Measurements from ENCODE around the gene TSPAN31.
"Not testable (repeated sequence)": the region's sequence is repeated elsewhere in the genome, so short reads cannot be mapped to it uniquely, and the experiment has no call there.

TSPAN31 gene, protein sequence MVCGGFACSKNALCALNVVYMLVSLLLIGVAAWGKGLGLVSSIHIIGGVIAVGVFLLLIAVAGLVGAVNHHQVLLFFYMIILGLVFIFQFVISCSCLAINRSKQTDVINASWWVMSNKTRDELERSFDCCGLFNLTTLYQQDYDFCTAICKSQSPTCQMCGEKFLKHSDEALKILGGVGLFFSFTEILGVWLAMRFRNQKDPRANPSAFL

GRCh38 chr12:57744777-57745484, at the start of gene TSPAN31:
Gene TSPAN31, plus strand, starts transcription at chr12:57745039. Its CDS starts 116 bp downstream, at chr12:57745155.
- DNase-seq, result peak; percentile 98

- DNase-seq, result no peak
Measured at GRCh38 chr12:57695770-57696432, 48.9 kb upstream of the TSPAN31 start.

DNA sequence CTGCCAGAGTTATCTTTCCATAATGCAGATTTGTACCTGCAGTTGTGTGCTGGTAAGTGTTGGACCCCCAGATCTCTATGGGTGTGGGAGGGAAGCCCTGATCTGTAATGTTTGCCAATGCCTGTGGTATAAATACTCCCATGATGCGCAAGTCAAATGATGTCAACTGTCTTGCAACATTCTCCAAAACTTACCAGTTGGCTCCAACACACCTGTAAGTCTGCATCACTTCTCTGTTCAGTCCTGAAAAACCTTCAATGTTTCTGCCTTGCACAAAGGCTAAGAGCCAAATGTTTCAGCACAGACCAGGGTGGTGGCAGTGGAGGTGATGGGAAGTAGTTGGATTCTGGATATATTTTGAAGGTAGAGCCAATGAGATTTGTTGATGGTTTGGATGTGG, 47.8 kb upstream of the TSPAN31 start:
- no peak for DNase-seq

DNA sequence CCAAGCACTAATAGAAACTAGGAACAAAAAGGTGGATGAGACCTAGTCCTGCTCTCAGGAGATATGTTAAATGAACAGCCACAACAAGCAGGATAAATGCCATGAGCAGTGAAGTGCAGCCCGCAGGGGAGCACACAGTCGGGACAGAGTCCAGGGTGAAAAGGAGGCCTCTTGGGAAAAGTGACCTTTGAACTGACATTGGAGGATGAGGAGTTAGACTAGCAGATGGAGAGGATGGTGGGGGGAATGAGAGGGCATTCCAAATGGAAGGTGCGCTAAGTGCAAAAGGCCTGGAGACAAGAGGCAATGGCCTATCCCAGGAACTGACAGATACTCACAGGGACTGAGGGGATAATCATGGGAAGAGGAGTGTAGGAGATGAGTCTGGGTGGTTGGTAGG, 46.4 kb upstream of the TSPAN31 start:
- DNase-seq, result no peak

DNA sequence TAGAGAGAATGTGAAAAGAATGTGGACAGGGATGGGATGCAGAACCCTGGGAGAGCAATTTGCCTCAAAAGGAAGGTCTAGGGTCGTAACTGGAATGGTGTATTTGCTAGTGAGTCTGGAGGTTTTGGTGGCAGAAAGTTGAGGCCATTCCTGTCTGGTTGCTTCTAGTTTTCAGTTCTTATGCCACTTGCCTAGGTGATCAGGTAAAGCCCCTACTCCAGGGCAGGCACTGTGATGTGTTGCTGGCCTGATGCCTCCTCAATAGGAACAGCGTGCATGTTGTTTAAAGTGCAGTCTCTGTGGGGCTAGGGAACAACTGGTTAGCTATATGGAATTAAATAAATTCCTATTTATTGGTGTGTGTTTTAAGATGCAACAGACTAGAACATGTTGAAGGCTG, 44.5 kb upstream of the TSPAN31 start:
- no peak for DNase-seq

- no peak for DNase-seq
Measured at GRCh38 chr12:57707250-57707649, 37.6 kb upstream of the TSPAN31 start.

GRCh38 chr12:57708296-57708695, 36.5 kb upstream of the TSPAN31 start:
- no peak for DNase-seq

DNA sequence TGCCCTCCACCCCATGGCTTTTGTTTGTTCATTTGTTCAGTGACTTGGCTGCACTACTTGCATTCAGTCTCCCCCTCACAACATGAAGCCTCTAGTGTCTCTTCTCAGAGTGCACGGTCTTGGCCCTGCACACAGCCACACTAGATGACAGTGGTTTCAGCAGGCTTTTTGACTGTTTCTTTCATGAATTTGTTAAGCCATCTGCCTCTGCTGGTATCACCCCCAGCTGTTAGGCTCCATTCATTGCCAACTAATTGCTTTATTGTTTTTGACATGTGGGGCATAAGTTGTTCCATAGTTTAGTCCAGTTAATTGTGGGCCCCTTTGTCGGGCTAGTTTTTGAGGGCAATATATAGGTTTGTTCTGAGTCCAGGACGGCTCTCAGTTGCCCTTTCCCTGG, 32.1 kb upstream of the TSPAN31 start:
- DNase-seq, result no peak

DNA sequence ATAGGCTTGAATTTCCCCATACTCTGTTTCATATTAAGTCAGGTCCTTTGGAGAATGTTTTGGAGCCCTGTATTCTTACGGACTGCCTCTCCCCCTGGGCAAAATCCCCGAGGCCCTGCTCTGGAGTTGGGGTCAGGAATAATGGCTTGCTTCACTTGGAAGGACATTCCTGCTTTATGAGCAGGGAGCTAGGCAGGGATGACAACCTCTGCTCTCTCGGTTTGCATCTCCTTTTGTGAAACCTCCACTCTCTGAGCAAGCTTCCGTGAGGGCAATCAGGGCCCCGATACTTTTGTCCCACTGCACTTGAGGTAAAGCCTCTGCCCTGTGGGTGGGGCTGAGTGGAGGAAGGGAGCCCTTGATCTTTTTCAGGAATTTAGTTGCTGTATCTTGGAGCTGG, 31.6 kb upstream of the TSPAN31 start:
- no peak for DNase-seq

DNA sequence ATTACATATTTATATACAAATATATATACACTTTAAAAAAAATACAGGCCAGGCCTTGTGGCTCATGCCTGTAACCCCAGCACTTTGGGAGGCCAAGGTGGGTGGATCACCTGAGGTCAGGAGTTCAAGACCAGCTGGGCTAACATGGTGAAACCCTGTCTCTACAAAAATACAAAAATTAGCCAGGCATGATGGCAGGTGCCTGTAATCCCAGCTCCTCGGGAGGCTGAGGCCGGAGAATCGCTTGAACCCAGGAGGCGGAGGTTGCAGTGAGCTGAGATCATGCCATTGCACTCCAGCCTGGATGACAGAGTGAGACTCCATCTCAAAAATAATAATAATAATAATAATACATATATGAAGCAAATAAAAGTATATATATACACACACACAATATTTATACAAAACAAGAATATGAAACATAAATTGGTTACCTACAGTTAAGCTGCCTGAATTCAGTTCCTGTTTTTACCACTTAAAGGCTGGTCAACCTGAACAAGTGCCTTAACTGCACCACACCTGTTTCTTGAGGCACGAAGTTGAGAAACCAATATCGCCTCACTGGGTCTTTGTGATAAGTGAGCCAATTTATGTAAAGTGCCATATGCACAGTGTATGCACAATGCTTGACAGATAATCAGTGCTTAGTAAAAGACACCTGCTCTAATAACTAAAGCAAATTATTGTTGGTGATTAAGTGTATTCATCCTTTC, 29.6 kb upstream of the TSPAN31 start:
- DNase-seq, result not testable (repeated sequence)

DNA sequence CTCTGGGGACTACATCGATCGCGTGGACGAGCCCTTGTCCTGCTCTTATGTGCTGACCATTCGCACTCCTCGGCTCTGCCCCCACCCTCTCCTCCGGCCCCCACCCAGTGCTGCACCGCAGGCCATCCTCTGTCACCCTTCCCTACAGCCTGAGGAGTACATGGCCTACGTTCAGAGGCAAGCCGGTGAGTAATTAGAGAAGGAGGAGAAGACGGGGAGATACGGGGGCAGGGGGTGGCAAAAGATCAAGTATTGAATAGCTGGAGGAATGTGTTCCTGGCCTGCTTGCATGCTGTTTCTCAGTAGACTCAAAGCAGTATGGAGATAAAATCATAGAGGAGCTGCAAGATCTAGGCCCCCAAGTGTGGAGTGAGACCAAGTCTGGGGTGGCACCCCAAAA, 29.1 kb upstream of the TSPAN31 start:
- DNase-seq, result no peak

GRCh38 chr12:57716305-57716704, 28.5 kb upstream of the TSPAN31 start:
- DNase-seq, result no peak

GRCh38 chr12:57717131-57717530, 27.7 kb upstream of the TSPAN31 start:
- no peak for DNase-seq

GRCh38 chr12:57717846-57718640, 26.8 kb upstream of the TSPAN31 start:
- no peak for DNase-seq

DNA sequence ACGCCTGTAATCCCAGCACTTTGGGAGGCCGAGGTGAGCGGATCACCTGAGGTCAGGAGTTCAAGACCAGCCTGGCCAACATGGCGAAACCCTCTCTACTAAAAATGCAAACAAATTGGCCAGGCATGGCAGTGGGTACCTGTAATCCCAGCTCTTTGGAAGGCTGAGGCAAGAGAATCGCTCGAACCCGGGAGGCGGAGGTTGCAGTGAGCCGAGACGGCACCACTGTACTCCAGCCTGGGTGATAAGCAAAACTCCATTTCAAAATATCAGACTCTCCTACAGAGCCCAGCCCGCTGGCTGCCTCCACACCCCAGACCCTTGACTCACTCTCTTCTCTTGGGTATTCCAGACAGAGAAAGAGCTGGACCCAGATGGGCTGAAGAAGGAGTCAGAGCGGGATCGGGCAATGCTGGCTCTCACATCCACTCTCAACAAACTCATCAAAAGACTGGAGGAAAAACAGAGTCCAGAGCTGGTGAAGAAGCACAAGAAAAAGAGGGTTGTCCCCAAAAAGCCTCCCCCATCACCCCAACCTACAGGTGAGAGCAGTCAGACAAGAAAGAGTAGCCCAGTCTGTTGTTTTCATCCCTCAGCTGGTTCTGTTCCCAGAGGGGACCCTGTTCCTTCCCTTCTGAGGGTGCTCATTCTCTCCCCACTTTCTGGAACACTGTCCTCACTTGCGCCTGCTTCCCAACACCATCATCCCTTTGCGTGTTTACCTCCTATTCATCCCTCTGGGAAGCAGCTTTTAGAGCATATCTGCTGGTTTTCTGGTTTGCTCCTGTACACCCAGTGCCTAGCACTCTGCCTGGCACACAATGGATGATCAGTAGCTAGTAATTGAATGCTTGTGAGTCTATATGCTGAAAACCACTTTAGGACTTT, 26.0 kb upstream of the TSPAN31 start:
- DNase-seq, result no peak

GRCh38 chr12:57719777-57720605, 24.8 kb upstream of the TSPAN31 start:
- DNase-seq, result no peak

DNA sequence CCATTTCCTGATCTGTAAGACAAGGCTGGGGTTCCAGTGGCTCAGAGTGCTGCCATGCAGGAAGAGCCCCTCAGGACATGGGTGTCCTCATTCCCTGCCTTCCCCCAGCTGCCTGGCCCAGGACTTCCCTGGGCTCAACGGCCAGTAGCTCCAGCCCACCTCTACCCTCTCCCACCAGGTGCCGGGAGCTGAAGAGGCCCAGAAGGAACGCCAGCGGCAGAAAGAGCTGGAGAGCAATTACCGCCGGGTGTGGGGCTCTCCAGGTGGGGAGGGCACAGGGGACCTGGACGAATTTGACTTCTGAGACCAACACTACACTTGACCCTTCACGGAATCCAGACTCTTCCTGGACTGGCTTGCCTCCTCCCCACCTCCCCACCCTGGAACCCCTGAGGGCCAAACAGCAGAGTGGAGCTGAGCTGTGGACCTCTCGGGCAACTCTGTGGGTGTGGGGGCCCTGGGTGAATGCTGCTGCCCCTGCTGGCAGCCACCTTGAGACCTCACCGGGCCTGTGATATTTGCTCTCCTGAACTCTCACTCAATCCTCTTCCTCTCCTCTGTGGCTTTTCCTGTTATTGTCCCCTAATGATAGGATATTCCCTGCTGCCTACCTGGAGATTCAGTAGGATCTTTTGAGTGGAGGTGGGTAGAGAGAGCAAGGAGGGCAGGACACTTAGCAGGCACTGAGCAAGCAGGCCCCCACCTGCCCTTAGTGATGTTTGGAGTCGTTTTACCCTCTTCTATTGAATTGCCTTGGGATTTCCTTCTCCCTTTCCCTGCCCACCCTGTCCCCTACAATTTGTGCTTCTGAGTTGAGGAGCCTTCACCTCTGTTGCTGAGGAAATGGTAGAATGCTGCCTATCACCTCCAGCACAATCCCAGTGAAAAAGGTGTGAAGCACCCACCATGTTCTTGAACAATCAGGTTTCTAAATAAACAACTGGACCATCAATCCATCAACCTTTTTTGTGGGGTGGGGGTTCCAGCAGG, 23.9 kb upstream of the TSPAN31 start:
- no peak for DNase-seq

DNA sequence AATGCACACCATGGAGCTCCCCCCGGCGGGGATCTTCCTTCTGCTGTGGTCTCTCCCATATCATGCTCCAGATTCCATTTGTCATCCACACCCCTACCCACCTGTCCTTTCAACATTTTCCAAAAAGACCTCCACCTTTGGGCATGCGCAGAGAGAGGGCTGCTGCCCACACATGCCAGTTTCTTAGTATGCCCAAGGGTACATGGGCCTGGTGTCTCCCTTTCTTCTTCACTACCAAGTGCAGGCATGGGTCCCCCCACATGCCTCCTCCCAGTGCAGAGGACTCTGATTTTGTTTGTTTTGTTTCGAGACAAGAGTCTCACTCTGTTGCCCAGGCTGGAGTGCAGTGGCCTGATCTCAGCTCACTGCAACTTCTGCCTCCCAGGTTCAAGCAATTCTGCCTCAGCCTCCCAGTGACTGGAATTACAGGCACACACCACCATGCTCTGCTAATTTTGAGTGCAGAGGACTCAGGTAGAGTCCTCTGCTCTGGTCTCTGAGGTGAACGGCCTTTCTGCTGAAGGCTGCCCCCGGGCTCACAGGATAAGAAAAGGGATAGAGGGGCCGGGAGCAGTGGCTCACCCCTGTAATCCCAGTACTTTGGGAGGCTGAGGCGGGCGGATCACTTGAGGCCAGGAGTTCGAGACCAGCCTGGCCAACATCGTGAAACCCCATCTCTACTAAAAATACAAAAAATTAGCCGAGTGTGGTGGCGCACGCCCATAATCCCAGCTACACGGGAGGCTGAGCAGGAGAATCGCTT, 22.8 kb upstream of the TSPAN31 start:
- DNase-seq, result not testable (repeated sequence)

Data from COR-L47 (cell line).